ENCODE measurements around the gene ASPHD1. TPM values are rescaled to one million over a fixed set of nuclear protein-coding genes. Genes with fewer than 3 reads are reported as not detected.

Gene ASPHD1
- polyA plus RNA-seq, 1 of the 3 experiments (the other 2 are of a cell fraction): 35.1 TPM

DNA sequence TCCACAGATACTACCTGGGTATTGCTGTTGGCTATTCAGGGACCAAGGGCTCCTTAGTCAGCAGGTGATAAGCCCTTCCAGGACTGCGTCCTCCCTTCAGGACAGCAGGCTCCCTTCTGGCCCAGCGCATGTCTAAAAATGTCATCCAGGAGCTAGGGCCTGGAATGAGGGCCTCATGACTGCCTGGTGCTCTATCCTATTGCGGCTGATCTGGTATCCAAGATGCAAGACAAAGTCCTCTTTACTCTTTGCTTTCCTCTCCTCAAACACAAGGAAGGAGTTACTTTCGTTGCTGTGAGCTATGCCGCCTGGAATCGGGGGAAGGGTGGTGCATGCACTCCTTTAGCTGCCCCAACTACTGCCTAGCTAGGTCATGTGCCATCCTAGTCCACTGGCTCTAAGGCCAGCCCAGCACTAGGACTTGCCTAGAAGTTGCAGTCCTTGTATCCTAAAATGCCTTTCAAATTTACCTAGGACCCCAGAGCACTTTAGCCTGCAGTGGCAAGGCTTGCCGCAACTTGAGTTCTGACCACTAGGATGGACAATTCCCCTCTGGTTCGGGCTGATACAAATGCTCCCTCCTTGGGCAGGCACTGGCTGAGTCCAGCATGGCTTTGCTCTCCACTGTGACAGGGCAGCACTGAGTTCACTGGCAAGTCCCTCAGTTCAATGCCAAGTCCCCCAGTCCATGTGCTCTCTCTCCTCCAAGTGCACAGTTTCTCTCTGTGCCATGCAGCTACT, 51.5 kb downstream of the ASPHD1 start:
- Histone ChIP-seq H3K4me2 (no peak overlapping the region), H3K9me2 (no peaks in the 10 kb centered on the region), H4K20me1 (ENCODE audit: insufficient read depth) (no peaks in the 10 kb centered on the region), H3K4me1 (ENCODE audit: control insufficient read depth in 1 of 2, insufficient read depth in 2 of 2, low read depth in 1 of 2, low read length in 1 of 2) (no peaks in the 10 kb centered on the region), H3K27me3 (ENCODE audit: insufficient read depth) (no peaks in the 10 kb centered on the region), H2AFZ (ENCODE audit: low read depth) (no peak overlapping the region), H3K4me3 (ENCODE audit: low read depth in 2 of 2, low read length in 1 of 2) (no peak overlapping the region), H3F3A (replicated peaks; ENCODE audit: insufficient read depth) (peaks cover 4% of the 10 kb centered on the region), H3K9ac (no peak overlapping the region), H3K36me3 (replicated peaks in 1 of 2; ENCODE audit: control insufficient read depth in 1 of 2, insufficient read depth in 2 of 2, low read length in 1 of 2) (no peaks in the 10 kb centered on the region), H3K79me2 (ENCODE audit: insufficient read depth) (no peaks in the 10 kb centered on the region), H3K9me3 (no peaks in the 10 kb centered on the region), H3K27ac (ENCODE audit: low read depth in 2 of 2, low read length in 1 of 2) (no peak overlapping the region)
- TF ChIP-seq, protein P1, sequence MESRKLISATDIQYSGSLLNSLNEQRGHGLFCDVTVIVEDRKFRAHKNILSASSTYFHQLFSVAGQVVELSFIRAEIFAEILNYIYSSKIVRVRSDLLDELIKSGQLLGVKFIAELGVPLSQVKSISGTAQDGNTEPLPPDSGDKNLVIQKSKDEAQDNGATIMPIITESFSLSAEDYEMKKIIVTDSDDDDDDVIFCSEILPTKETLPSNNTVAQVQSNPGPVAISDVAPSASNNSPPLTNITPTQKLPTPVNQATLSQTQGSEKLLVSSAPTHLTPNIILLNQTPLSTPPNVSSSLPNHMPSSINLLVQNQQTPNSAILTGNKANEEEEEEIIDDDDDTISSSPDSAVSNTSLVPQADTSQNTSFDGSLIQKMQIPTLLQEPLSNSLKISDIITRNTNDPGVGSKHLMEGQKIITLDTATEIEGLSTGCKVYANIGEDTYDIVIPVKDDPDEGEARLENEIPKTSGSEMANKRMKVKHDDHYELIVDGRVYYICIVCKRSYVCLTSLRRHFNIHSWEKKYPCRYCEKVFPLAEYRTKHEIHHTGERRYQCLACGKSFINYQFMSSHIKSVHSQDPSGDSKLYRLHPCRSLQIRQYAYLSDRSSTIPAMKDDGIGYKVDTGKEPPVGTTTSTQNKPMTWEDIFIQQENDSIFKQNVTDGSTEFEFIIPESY (IDR thresholded peaks at IDR 0.05; ENCODE audit: borderline replicate concordance, low read depth): no peak
- no peak for TF ChIP-seq FOXJ3 (CRISPR knock-in tag; IDR thresholded peaks at IDR 0.05)
- 90% methylated on average over 8 of the region's 8 CpGs for WGBS (ENCODE audit: low lambda C conversion rate)
- POLR2A ChIA-PET: no interaction called here
- DNase-seq: no peak
- CTCF ChIA-PET: interaction anchor here (0.9 to 1.9 kb wide), 3 partner anchors 11 to 103 kb away, joined by 3 to 5 read pairs (median 3); partner anchors contain the start of gene KCTD13

Other genes starting within 250 kb of the ASPHD1 start
- 0.10 and 0.13 TPM in 2 replicates for gene SPN, start 237.2 kb upstream of the ASPHD1 start, polyA plus RNA-seq (2012; rRNA removed)
- gene QPRT, start 221.3 kb upstream of the ASPHD1 start, polyA plus RNA-seq (2012; rRNA removed): 12.5 and 12.6 TPM in 2 replicates
- not detected in 2 replicates for gene C16orf54, start 154.5 kb upstream of the ASPHD1 start, polyA plus RNA-seq (2012; rRNA removed)
- not detected in 2 replicates for gene ZG16, start 122.2 kb upstream of the ASPHD1 start, polyA plus RNA-seq (2012; rRNA removed)
- gene KIF22, start 109.7 kb upstream of the ASPHD1 start, polyA plus RNA-seq (2012; rRNA removed): 63.8 and 64.1 TPM in 2 replicates
- 117 and 163 TPM in 2 replicates for gene MAZ, start 94.0 kb upstream of the ASPHD1 start, polyA plus RNA-seq (2012; rRNA removed)
- gene PRRT2, start 88.3 kb upstream of the ASPHD1 start, polyA plus RNA-seq (2012; rRNA removed): 28.1 and 29.3 TPM in 2 replicates
- gene PAGR1, start 84.3 kb upstream of the ASPHD1 start, polyA plus RNA-seq (2012; rRNA removed): 48.5 and 57.7 TPM in 2 replicates
- 198 and 222 TPM in 2 replicates for gene MVP, start 80.0 kb upstream of the ASPHD1 start, polyA plus RNA-seq (2012; rRNA removed)
- gene CDIPT, start 37.3 kb upstream of the ASPHD1 start, polyA plus RNA-seq (2012; rRNA removed): 90.7 and 94.8 TPM in 2 replicates
- 26.6 and 59.8 TPM in 2 replicates for gene SEZ6L2, start 938 bp upstream of the ASPHD1 start, polyA plus RNA-seq (2012; rRNA removed)
- gene KCTD13, start 25.7 kb downstream of the ASPHD1 start, polyA plus RNA-seq (2012; rRNA removed): 28.5 and 31.0 TPM in 2 replicates
- 95.0 and 101 TPM in 2 replicates for gene TMEM219, start 61.6 kb downstream of the ASPHD1 start, polyA plus RNA-seq (2012; rRNA removed)
- gene TAOK2, start 73.4 kb downstream of the ASPHD1 start, polyA plus RNA-seq (2012; rRNA removed): 21.9 and 23.1 TPM in 2 replicates
- 15.4 and 18.9 TPM in 2 replicates for gene HIRIP3, start 95.1 kb downstream of the ASPHD1 start, polyA plus RNA-seq (2012; rRNA removed)
- gene INO80E, start 95.8 kb downstream of the ASPHD1 start, polyA plus RNA-seq (2012; rRNA removed): 43.9 and 46.6 TPM in 2 replicates
- 10.3 and 10.4 TPM in 2 replicates for gene DOC2A, start 110.5 kb downstream of the ASPHD1 start, polyA plus RNA-seq (2012; rRNA removed)
- not detected in 2 replicates for gene C16orf92, start 122.7 kb downstream of the ASPHD1 start, polyA plus RNA-seq (2012; rRNA removed)
- gene TLCD3B, start 130.8 kb downstream of the ASPHD1 start, polyA plus RNA-seq (2012; rRNA removed): 2.3 and 3.8 TPM in 2 replicates
- gene ALDOA, start 165.3 kb downstream of the ASPHD1 start, polyA plus RNA-seq (2012; rRNA removed): 437 and 641 TPM in 2 replicates
- gene PPP4C, start 175.5 kb downstream of the ASPHD1 start, polyA plus RNA-seq (2012; rRNA removed): 325 and 339 TPM in 2 replicates
- 0.16 and 0.18 TPM in 2 replicates for gene TBX6, start 191.4 kb downstream of the ASPHD1 start, polyA plus RNA-seq (2012; rRNA removed)
- 24.5 and 36.6 TPM in 2 replicates for gene YPEL3, start 195.7 kb downstream of the ASPHD1 start, polyA plus RNA-seq (2012; rRNA removed)
- 1.5 and 2.3 TPM in 2 replicates for gene GDPD3, start 213.0 kb downstream of the ASPHD1 start, polyA plus RNA-seq (2012; rRNA removed)
- 65.6 and 67.3 TPM in 2 replicates for gene MAPK3, start 222.7 kb downstream of the ASPHD1 start, polyA plus RNA-seq (2012; rRNA removed)

Data from SK-N-SH (cell line).